GM10266 (cell line): ENCODE results near the gene TIMELESS.
"Not testable (repeated sequence)": the region's sequence is repeated elsewhere in the genome, so short reads cannot be mapped to it uniquely, and the experiment has no call there.

Experiments
- DNase-seq: peaks from one replicate; pipeline ENCODE4 v3.0.0; 2012; ENCODE audit errors: extremely low spot score
- TF ChIP-seq, protein P1 (sequence below): IDR thresholded peaks from 2 replicates; pipeline ENCODE4 v1.5.1; 2012; ENCODE audit warnings: mild to moderate bottlenecking, low read depth; ENCODE audit not compliant: control insufficient read depth, insufficient read depth; ENCODE audit errors: missing control alignments

TIMELESS gene

DNA sequence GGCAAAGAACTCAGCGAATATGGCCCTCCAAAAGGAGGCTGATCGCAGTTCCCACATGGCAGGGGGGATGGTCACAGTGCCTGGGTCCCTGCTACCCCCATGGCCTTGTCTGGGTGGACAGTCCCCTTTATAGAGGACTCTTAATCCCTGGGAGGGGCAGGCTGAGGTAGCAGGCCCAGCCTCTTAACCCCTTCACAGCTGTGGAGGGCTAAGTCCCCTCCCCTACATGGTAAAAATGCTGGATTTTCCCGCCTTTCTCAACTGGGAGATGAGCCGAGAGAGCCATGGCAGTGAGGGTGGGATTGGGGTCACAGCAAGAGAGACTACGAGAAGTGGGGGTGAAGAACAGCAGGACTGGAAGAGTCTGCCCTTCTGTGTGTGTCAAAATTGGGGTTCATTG lies 5.3 kb upstream of the TIMELESS start, which contains the start of gene MIP:
Gene MIP (minus strand): TSS at position 101 of the 400 bp plus-strand sequence. CDS start 44 bp downstream, at position 57.
- TF ChIP-seq, protein P1, sequence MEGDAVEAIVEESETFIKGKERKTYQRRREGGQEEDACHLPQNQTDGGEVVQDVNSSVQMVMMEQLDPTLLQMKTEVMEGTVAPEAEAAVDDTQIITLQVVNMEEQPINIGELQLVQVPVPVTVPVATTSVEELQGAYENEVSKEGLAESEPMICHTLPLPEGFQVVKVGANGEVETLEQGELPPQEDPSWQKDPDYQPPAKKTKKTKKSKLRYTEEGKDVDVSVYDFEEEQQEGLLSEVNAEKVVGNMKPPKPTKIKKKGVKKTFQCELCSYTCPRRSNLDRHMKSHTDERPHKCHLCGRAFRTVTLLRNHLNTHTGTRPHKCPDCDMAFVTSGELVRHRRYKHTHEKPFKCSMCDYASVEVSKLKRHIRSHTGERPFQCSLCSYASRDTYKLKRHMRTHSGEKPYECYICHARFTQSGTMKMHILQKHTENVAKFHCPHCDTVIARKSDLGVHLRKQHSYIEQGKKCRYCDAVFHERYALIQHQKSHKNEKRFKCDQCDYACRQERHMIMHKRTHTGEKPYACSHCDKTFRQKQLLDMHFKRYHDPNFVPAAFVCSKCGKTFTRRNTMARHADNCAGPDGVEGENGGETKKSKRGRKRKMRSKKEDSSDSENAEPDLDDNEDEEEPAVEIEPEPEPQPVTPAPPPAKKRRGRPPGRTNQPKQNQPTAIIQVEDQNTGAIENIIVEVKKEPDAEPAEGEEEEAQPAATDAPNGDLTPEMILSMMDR = no peak
- no peak for DNase-seq

DNA sequence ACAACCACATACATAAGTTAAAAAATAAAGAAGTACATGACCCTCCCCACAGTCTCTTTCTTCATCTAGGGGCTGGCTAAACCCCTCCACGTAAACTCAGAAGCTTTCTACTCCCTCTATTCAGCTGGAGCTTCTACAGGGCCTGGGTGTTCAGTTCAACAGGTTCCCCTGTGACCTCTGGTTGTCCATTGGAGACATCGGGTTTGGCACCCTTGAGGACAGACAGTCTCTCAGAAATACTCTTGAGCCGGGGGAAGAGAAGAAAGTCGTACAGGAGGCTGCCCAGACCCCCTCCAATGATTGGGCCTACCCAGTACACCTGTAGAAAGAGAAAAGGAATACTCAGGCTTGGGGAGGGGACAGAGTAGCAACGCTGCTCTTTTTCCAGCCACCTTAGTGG lies 1.9 kb upstream of the TIMELESS start:
- no peak for DNase-seq

DNA sequence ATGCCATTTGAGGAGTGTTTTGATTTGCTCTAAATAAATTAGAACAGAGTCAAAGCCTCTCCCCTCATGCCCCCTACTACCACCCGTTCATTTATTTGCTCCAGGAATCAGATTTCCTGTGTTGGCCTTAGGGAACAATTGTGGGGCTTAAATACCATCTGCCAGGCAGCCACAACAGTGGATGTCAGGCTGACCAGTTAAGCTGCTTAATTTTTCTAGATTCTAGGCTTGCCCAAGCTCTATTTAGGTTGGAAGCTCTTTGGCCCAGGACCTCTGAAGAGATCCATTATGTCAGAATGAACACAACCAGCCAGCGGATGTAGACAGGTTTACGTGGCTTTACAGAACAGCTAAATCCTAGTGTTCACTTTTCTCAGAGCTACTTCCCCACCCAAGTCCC lies 1.0 kb upstream of the TIMELESS start:
- no peak for DNase-seq
- TF ChIP-seq, protein P1 = no peak

More for the DNA sequence above, 1.9 kb upstream of the TIMELESS start:
- TF ChIP-seq, protein P1 = no peak

DNA sequence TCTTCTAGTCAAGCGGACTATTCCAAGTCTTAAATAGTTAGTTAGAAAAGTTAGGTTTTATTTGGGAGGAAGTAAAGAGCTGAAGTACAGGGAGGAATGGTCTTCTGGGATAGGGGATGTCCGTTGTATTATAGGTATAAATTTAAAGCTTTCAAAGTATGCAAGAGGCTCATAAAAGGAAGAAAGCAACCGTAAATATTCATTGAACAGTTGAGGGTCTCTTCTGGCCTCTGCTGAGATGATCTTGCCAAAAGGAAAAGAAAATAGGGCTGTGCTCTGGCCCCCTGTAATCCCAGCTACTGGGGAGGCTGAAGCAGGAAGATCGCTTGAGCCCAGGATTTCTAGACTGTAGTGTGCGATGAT lies 377 bp upstream of the TIMELESS start:
- TF ChIP-seq, protein P1 = no peak
- no peak for DNase-seq

DNA sequence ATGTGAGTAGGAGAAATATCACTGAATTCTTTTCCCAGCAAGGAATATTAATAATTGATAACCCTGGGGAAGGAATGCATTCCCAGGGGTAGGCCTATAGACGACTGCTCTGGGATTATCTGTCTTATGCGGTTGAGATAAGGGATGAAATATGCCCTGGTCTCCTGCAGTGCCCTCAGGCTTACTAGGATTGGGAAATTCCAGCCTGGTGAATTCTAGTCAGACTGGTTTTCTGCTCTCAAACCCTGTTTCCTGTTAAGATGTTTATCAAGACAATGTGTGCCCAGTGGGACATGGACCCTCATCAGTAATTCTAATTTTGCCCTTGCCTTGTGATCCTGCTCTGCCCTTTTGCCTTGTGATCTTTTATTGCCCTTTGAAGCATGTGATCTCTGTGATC lies 6.0 kb downstream of the TIMELESS start:
- DNase-seq = not testable (repeated sequence)

DNA sequence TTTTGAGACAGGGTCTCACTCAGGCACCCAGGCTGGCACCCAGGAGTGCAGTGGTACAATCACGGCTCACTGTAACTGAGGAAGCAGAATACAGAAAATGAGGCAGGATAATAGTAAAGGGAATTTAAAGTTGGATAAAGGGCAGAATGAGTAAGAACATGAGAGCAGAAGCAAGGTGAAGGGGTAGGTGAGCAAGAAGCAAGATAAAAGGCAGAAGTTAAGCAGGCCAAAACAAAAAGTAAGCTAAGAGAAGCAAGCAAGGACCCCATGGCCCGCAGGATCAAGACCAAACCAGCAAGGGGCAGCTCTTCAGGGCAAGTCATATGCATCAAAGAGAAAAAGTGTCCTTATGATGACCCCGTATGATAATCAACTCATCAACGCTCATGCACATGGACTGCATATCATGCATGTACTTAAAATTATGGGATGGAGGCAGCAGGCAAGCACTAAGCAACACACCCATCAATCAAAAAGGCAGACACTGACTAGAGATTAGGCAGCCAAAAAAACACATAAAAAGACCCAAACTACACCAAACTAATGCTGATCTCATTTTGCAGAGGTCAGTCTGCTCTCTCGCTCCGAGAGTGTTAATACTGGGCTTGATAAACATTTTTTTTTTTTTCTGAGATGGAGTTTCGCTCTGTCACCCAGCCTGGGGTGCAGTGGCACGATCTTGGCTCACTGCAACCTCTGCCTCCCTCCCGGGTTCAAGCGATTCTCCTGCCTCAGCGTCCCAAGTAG lies 11.6 kb downstream of the TIMELESS start:
- DNase-seq = no peak

DNA sequence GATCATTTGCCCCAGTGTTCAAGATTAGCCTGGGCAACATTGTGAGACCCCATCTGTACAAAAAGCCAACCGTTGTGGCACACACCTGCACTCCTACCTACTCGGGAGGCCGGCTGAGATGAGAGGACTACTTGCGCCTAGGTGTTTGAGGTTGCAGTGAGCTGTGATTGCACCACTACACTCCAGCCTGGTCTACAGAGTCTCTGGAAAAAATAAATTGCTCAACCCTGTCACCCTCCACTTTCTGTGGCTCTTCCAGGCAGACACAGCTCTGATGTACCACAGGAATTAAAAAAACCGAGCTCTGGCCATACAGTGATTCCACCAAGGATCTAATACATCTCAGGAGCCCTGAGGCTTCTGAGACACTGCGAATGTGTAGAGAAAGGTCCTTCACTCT lies 14.4 kb downstream of the TIMELESS start:
- DNase-seq = no peak
- TF ChIP-seq, protein P1 = no peak

More for the DNA sequence above, 11.6 kb downstream of the TIMELESS start:
- TF ChIP-seq, protein P1 = no peak

DNA sequence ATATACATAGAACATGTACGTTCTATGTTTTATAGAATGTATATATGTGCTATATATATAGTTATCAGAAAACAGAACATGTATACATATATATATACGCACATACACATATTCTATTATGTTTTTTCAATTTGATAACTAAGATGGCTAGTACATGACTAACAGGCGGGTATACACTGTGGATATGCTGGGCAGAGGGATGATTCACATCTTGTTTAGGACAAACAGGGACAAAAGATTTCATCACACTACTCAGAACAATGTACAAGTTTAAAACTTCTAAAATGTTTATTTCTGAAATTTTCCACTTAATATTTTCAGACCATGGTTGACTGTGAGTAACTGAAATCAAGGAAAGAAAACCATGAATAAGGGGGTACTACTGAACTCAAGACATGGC lies 17.4 kb downstream of the TIMELESS start:
- no peak for DNase-seq
- TF ChIP-seq, protein P1 = no peak
